Gastroesophageal sphincter (tissue), 3 donors: ENCODE data around the gene SLC38A5.

Experiments
- CTCF ChIP-seq, 4 experiments: fragments of 200-600 bp in 2 of 4; fragments of 450-650 bp in 2 of 4; sonication (generic) in 1 of 4; IDR thresholded peaks; one replicate each; pipeline ENCODE4 v1.5.1; 2017 to 2019; ENCODE audit warnings: antibody characterized with exemption in 4 of 4, mild to moderate bottlenecking in 2 of 4, moderate library complexity in 2 of 4
- EP300 ChIP-seq: sonication (generic); formaldehyde crosslinking; IDR thresholded peaks from one replicate; pipeline ENCODE4 v1.6.1; 2017; ENCODE audit warnings: antibody characterized with exemption, mild to moderate bottlenecking
- POLR2A ChIP-seq, 2 donors: fragments of 450-650 bp; IDR thresholded peaks; one replicate each; pipeline ENCODE4 v1.6.1; 2017; ENCODE audit warnings: antibody characterized with exemption in 2 of 2, mild to moderate bottlenecking in 2 of 2, moderate library complexity in 1 of 2
- POLR2AphosphoS5 ChIP-seq: sonication (generic); formaldehyde crosslinking; IDR thresholded peaks from one replicate; pipeline ENCODE4 v1.6.1; 2017; ENCODE audit warnings: antibody characterized with exemption

- TF ChIP-seq CTCF (IDR thresholded peaks at IDR 0.05) (no peak), POLR2A (IDR thresholded peaks at IDR 0.05) (no peak), POLR2AphosphoS5 (no peak), EP300 (no peak)
Observed at GRCh38 chrX:48489892-48490291, 19.8 kb upstream of the SLC38A5 start.
